ENCODE measurements around the gene FCHSD2. TPM values are rescaled to one million over a fixed set of nuclear protein-coding genes. Genes with fewer than 3 reads are reported as not detected.

Gene FCHSD2
- total and polyA plus RNA-seq, 2 of the 13 experiments (the other 11 are each of a cell fraction or from before 2014, with no cell fraction given): 20.5 to 24.8 TPM

DNA sequence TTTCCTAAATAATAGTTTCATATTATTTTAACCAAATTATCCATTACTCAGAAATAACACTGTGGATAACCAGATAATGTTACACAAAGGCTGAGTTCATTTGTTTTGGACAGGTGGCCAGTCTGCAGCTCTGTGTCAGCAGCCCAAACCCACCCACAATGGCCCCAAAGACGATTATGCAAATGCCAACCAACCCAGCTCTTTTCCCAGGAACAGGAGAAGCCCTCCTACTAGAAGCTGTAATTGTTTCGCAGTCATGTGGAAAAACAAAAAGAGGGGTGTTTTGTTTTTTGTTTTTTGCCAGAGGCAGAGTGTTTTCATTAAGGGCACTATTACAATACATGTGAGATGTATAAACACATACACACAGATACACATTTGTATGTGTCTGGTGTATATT lies 102.1 kb downstream of the FCHSD2 start (continued):
- no peak for TF ChIP-seq MTF1 (CRISPR knock-in tag; IDR thresholded peaks at IDR 0.05)
- TF ChIP-seq, protein P1, sequence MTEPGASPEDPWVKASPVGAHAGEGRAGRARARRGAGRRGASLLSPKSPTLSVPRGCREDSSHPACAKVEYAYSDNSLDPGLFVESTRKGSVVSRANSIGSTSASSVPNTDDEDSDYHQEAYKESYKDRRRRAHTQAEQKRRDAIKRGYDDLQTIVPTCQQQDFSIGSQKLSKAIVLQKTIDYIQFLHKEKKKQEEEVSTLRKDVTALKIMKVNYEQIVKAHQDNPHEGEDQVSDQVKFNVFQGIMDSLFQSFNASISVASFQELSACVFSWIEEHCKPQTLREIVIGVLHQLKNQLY (CRISPR knock-in tag; IDR thresholded peaks at IDR 0.05): no peak
- TF ChIP-seq, protein P2, sequence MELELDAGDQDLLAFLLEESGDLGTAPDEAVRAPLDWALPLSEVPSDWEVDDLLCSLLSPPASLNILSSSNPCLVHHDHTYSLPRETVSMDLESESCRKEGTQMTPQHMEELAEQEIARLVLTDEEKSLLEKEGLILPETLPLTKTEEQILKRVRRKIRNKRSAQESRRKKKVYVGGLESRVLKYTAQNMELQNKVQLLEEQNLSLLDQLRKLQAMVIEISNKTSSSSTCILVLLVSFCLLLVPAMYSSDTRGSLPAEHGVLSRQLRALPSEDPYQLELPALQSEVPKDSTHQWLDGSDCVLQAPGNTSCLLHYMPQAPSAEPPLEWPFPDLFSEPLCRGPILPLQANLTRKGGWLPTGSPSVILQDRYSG (CRISPR knock-in tag; IDR thresholded peaks at IDR 0.05): no peak
- no peak for TF ChIP-seq HNRNPH1 (optimal IDR thresholded peaks at IDR 0.05; ENCODE audit: low read depth, low read length)
- TF ChIP-seq, protein P3, sequence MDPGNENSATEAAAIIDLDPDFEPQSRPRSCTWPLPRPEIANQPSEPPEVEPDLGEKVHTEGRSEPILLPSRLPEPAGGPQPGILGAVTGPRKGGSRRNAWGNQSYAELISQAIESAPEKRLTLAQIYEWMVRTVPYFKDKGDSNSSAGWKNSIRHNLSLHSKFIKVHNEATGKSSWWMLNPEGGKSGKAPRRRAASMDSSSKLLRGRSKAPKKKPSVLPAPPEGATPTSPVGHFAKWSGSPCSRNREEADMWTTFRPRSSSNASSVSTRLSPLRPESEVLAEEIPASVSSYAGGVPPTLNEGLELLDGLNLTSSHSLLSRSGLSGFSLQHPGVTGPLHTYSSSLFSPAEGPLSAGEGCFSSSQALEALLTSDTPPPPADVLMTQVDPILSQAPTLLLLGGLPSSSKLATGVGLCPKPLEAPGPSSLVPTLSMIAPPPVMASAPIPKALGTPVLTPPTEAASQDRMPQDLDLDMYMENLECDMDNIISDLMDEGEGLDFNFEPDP (CRISPR knock-in tag; conservative IDR thresholded peaks at IDR 0.05): no peak
- TF ChIP-seq ZNF572 (CRISPR knock-in tag; IDR thresholded peaks at IDR 0.05): no peak
- TF ChIP-seq CC2D1A (CRISPR knock-in tag; IDR thresholded peaks at IDR 0.05): no peak
- TF ChIP-seq, protein P4, sequence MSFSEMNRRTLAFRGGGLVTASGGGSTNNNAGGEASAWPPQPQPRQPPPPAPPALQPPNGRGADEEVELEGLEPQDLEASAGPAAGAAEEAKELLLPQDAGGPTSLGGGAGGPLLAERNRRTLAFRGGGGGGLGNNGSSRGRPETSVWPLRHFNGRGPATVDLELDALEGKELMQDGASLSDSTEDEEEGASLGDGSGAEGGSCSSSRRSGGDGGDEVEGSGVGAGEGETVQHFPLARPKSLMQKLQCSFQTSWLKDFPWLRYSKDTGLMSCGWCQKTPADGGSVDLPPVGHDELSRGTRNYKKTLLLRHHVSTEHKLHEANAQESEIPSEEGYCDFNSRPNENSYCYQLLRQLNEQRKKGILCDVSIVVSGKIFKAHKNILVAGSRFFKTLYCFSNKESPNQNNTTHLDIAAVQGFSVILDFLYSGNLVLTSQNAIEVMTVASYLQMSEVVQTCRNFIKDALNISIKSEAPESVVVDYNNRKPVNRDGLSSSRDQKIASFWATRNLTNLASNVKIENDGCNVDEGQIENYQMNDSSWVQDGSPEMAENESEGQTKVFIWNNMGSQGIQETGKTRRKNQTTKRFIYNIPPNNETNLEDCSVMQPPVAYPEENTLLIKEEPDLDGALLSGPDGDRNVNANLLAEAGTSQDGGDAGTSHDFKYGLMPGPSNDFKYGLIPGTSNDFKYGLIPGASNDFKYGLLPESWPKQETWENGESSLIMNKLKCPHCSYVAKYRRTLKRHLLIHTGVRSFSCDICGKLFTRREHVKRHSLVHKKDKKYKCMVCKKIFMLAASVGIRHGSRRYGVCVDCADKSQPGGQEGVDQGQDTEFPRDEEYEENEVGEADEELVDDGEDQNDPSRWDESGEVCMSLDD (CRISPR knock-in tag; IDR thresholded peaks at IDR 0.05; ENCODE audit: borderline replicate concordance): no peak
